IPS-11a (cell line): Measurements from ENCODE around the gene CACNA1I.

Experiments
- H3K4me3 ChIP-seq: one replicate; pipeline ENCODE4 v1.5.1; 2013; ENCODE audit warnings: low read depth, low read length, control low read depth

The CACNA1I gene

GRCh38 chr22:39621826-39622225, 51.3 kb downstream of the CACNA1I start:
- H3K4me3 ChIP-seq, result no peak overlapping the region

- H3K4me3 ChIP-seq, result no peak overlapping the region
These were observed 52.4 kb downstream of the CACNA1I start for GRCh38 chr22:39622881-39623367.

GRCh38 chr22:39623603-39624500, 53.3 kb downstream of the CACNA1I start:
- H3K4me3 ChIP-seq, result no peak overlapping the region

- no peak overlapping the region for H3K4me3 ChIP-seq
These were observed 53.9 kb downstream of the CACNA1I start for GRCh38 chr22:39624501-39624821.

GRCh38 chr22:39625569-39626537, 55.3 kb downstream of the CACNA1I start:
- H3K4me3 ChIP-seq, result no peak overlapping the region

- no peak overlapping the region for H3K4me3 ChIP-seq
These were observed 56.7 kb downstream of the CACNA1I start for GRCh38 chr22:39627208-39627607.

- H3K4me3 ChIP-seq, result no peak overlapping the region
These were observed 57.5 kb downstream of the CACNA1I start for GRCh38 chr22:39627865-39628562.

- H3K4me3 ChIP-seq, result no peak overlapping the region
These were observed 58.1 kb downstream of the CACNA1I start for GRCh38 chr22:39628563-39629080.

GRCh38 chr22:39629851-39630250, 59.3 kb downstream of the CACNA1I start:
- no peak overlapping the region for H3K4me3 ChIP-seq

- no peak overlapping the region for H3K4me3 ChIP-seq
These were observed 60.2 kb downstream of the CACNA1I start for GRCh38 chr22:39630721-39631120.

GRCh38 chr22:39631381-39632286, 61.1 kb downstream of the CACNA1I start:
- H3K4me3 ChIP-seq, result no peak overlapping the region

GRCh38 chr22:39634530-39635405, 64.2 kb downstream of the CACNA1I start:
- H3K4me3 ChIP-seq, result no peak overlapping the region

GRCh38 chr22:39635719-39636118, 65.2 kb downstream of the CACNA1I start:
- no peak overlapping the region for H3K4me3 ChIP-seq

GRCh38 chr22:39638958-39639357, 68.4 kb downstream of the CACNA1I start:
- no peak overlapping the region for H3K4me3 ChIP-seq

GRCh38 chr22:39641660-39642310, 71.2 kb downstream of the CACNA1I start:
- H3K4me3 ChIP-seq, result no peak overlapping the region

- no peak overlapping the region for H3K4me3 ChIP-seq
These were observed 72.9 kb downstream of the CACNA1I start for GRCh38 chr22:39643311-39644083.

GRCh38 chr22:39645532-39645931, 75.0 kb downstream of the CACNA1I start:
- H3K4me3 ChIP-seq, result no peak overlapping the region
